HepG2 (cell line): Measurements from ENCODE around the gene CCL22. TPM values are rescaled to one million over a fixed set of nuclear protein-coding genes. Genes with fewer than 3 reads are reported as not detected.
A peak's percentile ranks its signal among the peaks of the same experiment; 100 is the strongest.

Experiments
- ATAC-seq: fragments of 200-7000 bp; cut with Tn5 transposase; 3 replicates; pipeline ENCODE4 v1.9.1; 2020; ENCODE audit warnings: mild to moderate bottlenecking, moderate library complexity
- BruUV-seq: library from RNA; stranded (reverse); fragments of 400-500 nt; replicated peaks from 2 replicates; lab custom pipeline; 2021; lab: Mats Ljungman, UMichigan
- CTCF ChIA-PET: fragments of 300-600 bp; formaldehyde crosslinking; extraction: SDS; loops from one replicate; lab custom pipeline; 2021; ENCODE audit warnings: low total read pairs, inconsistent platforms, low intra/inter-chr PET ratio; lab: Yijun Ruan, JAX
- POLR2A ChIA-PET: fragments of 350-600 bp; sonication (Branson Sonifier 250); formaldehyde crosslinking; loops from one replicate; lab custom pipeline; 2020; ENCODE audit warnings: antibody characterized with exemption, inconsistent platforms; lab: Yijun Ruan, JAX
- DNase-seq: peaks from one replicate; pipeline ENCODE4 v3.0.0-alpha.2; 2015; ENCODE audit warnings: low spot score
- FAIRE-seq: peaks from 3 replicates; lab custom pipeline; 2011; peaks lifted over from hg19 to GRCh38; lab: Jason Lieb, UNC
- H2AFZ ChIP-seq: one replicate; pipeline ENCODE4 v1.6.1; 2011; ENCODE audit warnings: low read length, inconsistent platforms
- H3K27ac ChIP-seq: fragments of 300-600 bp; 3 replicates; pipeline ENCODE4 v1.8.0; 2011; ENCODE audit warnings: mixed run types, mild to moderate bottlenecking, mixed read lengths, low read length, inconsistent platforms; ENCODE audit not compliant: insufficient read depth; ENCODE audit errors: extremely low read length
- H3K27me3 ChIP-seq, 2 experiments: fragments of 200-600 bp in 1 of 2; 2 replicates in 1 of 2; 3 replicates in 1 of 2; pipeline versions ENCODE4 v1.6.0 to v1.8.0; 2011; ENCODE audit warnings: low read length in 2 of 2, mild to moderate bottlenecking in 2 of 2, moderate library complexity in 2 of 2, inconsistent platforms in 1 of 2; ENCODE audit not compliant: insufficient read depth in 2 of 2, control insufficient read depth in 1 of 2
- H3K36me3 ChIP-seq, 2 experiments: fragments of 200-600 bp in 1 of 2; replicated peaks in 1 of 2; 2 replicates in 1 of 2; 3 replicates in 1 of 2; pipeline versions ENCODE4 v1.5.1 to v1.8.0; 2011; ENCODE audit warnings: low read length in 2 of 2, inconsistent platforms in 1 of 2; ENCODE audit not compliant: insufficient read depth in 2 of 2, control insufficient read depth in 1 of 2
- H3K4me1 ChIP-seq: 2 replicates; pipeline ENCODE4 v1.5.1; 2012; ENCODE audit warnings: low read length, inconsistent platforms; ENCODE audit not compliant: insufficient read depth
- H3K4me2 ChIP-seq: 2 replicates; pipeline ENCODE4 v1.6.0; 2011; ENCODE audit warnings: low read depth, low read length, inconsistent platforms
- H3K4me3 ChIP-seq, 3 experiments: fragments of 200-600 bp in 1 of 3; sonication (generic), shearing (Covaris generic) in 1 of 3; replicated peaks in 1 of 3; 2 replicates each; pipeline ENCODE4 v1.5.1; 2011 to 2016; ENCODE audit warnings: low read length in 3 of 3, inconsistent platforms in 2 of 3, low read depth in 2 of 3, mild to moderate bottlenecking in 2 of 3, control low read depth in 1 of 3, mixed read lengths in 1 of 3; ENCODE audit not compliant: insufficient read depth in 1 of 3
- H3K79me2 ChIP-seq: one replicate; pipeline ENCODE4 v1.6.1; 2011; ENCODE audit warnings: low read length, inconsistent platforms; ENCODE audit not compliant: insufficient read depth
- H3K9ac ChIP-seq: 2 replicates; pipeline ENCODE4 v1.6.0; 2011; ENCODE audit warnings: mild to moderate bottlenecking, low read depth, low read length, inconsistent platforms; ENCODE audit not compliant: insufficient read depth
- H3K9me3 ChIP-seq: 2 replicates; pipeline ENCODE4 v1.5.1; 2012; ENCODE audit warnings: mild to moderate bottlenecking, low read length
- H4K20me1 ChIP-seq: 2 replicates; pipeline ENCODE4 v1.6.0; 2011; ENCODE audit warnings: inconsistent platforms, mild to moderate bottlenecking, low read length, moderate library complexity; ENCODE audit not compliant: insufficient read depth
- AGO1 ChIP-seq: fragments of 200-400 bp; formaldehyde crosslinking; IDR thresholded peaks from 2 replicates; pipeline ENCODE4 v1.6.1; 2017; ENCODE audit warnings: mild to moderate bottlenecking, low read depth, low read length, moderate library complexity; ENCODE audit not compliant: poor library complexity, severe bottlenecking
- FOXA3 ChIP-seq: IDR thresholded peaks from 2 replicates; pipeline ENCODE4 v1.6.1; 2016; ENCODE audit warnings: missing genetic modification reagents, missing compliant biosample characterization
- IKZF1 ChIP-seq: fragments of 450-650 bp; IDR thresholded peaks from 2 replicates; pipeline ENCODE4 v1.7.1; 2016
- ISL2 ChIP-seq: sonication (generic); formaldehyde crosslinking; IDR thresholded peaks from 2 replicates; pipeline ENCODE4 v1.5.0; 2020; ENCODE audit warnings: missing genetic modification reagents
- SOX5 ChIP-seq: IDR thresholded peaks from 2 replicates; pipeline ENCODE4 v1.6.1; 2016; ENCODE audit warnings: borderline replicate concordance
- ZNF253 ChIP-seq: sonication (generic); formaldehyde crosslinking; IDR thresholded peaks from 2 replicates; pipeline ENCODE4 v1.8.0; 2022; ENCODE audit warnings: mild to moderate bottlenecking, missing genetic modification reagents, borderline replicate concordance
- WGBS: methylation state at CpG from one replicate; pipeline ENCODE4 v1.1.6; 2017; ENCODE audit warnings: low lambda C conversion rate; 5-methylcytosine and 5-hydroxymethylcytosine counted together
- in situ Hi-C: cut with HindIII; loops from 2 replicates; pipeline ENCODE4 v1.10.0; 2017; ENCODE audit warnings: low pct_unique_long_range_greater_than_20kb; ENCODE audit not compliant: extremely low pct_ligation_motif_present
- intact Hi-C: fragments of 100-400 bp; cut with micrococcal nuclease; formaldehyde crosslinking; loops from one replicate; pipeline ENCODE4 v1.10.0; 2022; ENCODE audit not compliant: unreplicated experiment
- polyA plus RNA-seq, 8 experiments: library from polyadenylated mRNA; depleted of rRNA in 3 of 8; stranded (reverse) in 7 of 8; unstranded in 1 of 8; fragments of >200 nt; fragmentation: Illumina TruSeq in 4 of 8; extraction: Trizol in 4 of 8; gene quantifications; 2 replicates each; pipeline versions ENCODE4 v1.2.1 to v1.2.3, GENCODE V29; 2011 to 2016; ENCODE audit warnings: low read depth in 4 of 8, missing spikeins in 1 of 8, mixed read lengths in 1 of 8; ENCODE audit not compliant: insufficient read depth in 1 of 8
- total RNA-seq, 5 experiments: library from RNA; depleted of rRNA; stranded (reverse); fragments of >200 nt; fragmentation: Illumina TruSeq; extraction: Trizol; gene quantifications; 2 replicates each; pipeline ENCODE4 v1.2.3, GENCODE V29; 2016; ENCODE audit warnings: low read depth in 1 of 5
- TF ChIP-seq, protein P1 (sequence below): sonication (generic); formaldehyde crosslinking; IDR thresholded peaks from 2 replicates; pipeline ENCODE4 v1.5.0; 2020; ENCODE audit warnings: mild to moderate bottlenecking, missing genetic modification reagents, moderate library complexity
- TF ChIP-seq, protein P2 (sequence below): sonication (generic); formaldehyde crosslinking; IDR thresholded peaks from 2 replicates; pipeline ENCODE4 v1.4.0; 2020; ENCODE audit warnings: mild to moderate bottlenecking, missing genetic modification reagents
- TF ChIP-seq, protein P3 (sequence below): sonication (generic); formaldehyde crosslinking; IDR thresholded peaks from 2 replicates; pipeline ENCODE4 v1.5.0; 2020; ENCODE audit warnings: missing genetic modification reagents
- TF ChIP-seq, protein P4 (sequence below): sonication (generic); formaldehyde crosslinking; IDR thresholded peaks from 2 replicates; pipeline ENCODE4 v1.9.0; 2022; ENCODE audit warnings: low read depth, missing genetic modification reagents
- TF ChIP-seq, protein P5 (sequence below): sonication (generic); formaldehyde crosslinking; IDR thresholded peaks from 2 replicates; pipeline ENCODE4 v1.4.0; 2020; ENCODE audit warnings: missing genetic modification reagents
- TF ChIP-seq, protein P6 (sequence below): sonication (generic); formaldehyde crosslinking; IDR thresholded peaks from 2 replicates; pipeline ENCODE4 v1.4.0; 2020; ENCODE audit warnings: missing genetic modification reagents, borderline replicate concordance

Gene CCL22
- total and polyA plus RNA-seq, 2 of the 13 experiments (the other 11 are each of a cell fraction or from before 2014, with no cell fraction given): not detected

DNA sequence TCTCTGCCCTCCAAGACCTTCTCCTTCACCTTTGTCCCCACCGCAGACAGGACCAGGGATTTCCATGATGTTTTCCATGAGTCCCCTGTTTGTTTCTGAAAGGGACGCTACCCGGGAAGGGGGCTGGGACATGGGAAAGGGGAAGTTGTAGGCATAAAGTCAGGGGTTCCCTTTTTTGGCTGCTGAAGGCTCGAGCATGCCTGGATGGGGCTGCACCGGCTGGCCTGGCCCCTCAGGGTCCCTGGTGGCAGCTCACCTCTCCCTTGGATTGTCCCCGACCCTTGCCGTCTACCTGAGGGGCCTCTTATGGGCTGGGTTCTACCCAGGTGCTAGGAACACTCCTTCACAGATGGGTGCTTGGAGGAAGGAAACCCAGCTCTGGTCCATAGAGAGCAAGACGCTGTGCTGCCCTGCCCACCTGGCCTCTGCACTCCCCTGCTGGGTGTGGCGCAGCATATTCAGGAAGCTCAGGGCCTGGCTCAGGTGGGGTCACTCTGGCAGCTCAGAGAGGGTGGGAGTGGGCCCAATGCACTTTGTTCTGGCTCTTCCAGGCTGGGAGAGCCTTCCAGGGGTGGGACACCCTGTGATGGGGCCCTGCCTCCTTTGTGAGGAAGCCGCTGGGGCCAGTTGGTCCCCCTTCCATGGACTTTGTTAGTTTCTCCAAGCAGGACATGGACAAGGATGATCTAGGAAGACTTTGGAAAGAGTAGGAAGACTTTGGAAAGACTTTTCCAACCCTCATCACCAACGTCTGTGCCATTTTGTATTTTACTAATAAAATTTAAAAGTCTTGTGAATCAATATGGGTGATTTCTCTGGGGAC, 25.9 kb downstream of the CCL22 start:
- Histone ChIP-seq H3K4me1 (peaks cover 56% of the 10 kb centered on the region), H3K9ac (no peak overlapping the region; the same call in 1 of the 2 replicates), H4K20me1 (no peaks in the 10 kb centered on the region), H3K79me2 (no peaks in the 10 kb centered on the region), H3K9me3 (no peaks in the 10 kb centered on the region), H3K36me3 (peaks cover 29 to 39% of the 10 kb centered on the region in 2 experiments), H3K27ac (no peak overlapping the region), H2AFZ (no peak overlapping the region), H3K4me3 (peak overlapping the region in 1 of 3 experiments; percentile 30; a peak in 1 of 6 replicates), H3K4me2 (peak overlapping the region; percentile 43), H3K27me3 (no peaks in the 10 kb centered on the region)
- in situ Hi-C loops (no loop called here), intact Hi-C loops (no loop called here)
- FAIRE-seq: no peak
- ATAC-seq: peak; percentile 46
- BruUV-seq: no TSS peak
- no peak for DNase-seq
- POLR2A ChIA-PET: interaction anchor here (0.6 to 3.8 kb wide), 4 partner anchors 12 to 84 kb away, joined by 3 to 34 read pairs (median 11); partner anchors contain the start of gene CX3CL1
- WGBS: 7% methylated on average over 5 of the region's 11 CpGs
- CTCF ChIA-PET: no interaction called here
- TF ChIP-seq FOXA3 (CRISPR knock-in tag) (no peak), ISL2 (CRISPR knock-in tag) (no peak), IKZF1 (no peak), ZNF253 (CRISPR knock-in tag) (no peak), SOX5 (no peak), AGO1 (peak; percentile 99)
- TF ChIP-seq, protein P1, sequence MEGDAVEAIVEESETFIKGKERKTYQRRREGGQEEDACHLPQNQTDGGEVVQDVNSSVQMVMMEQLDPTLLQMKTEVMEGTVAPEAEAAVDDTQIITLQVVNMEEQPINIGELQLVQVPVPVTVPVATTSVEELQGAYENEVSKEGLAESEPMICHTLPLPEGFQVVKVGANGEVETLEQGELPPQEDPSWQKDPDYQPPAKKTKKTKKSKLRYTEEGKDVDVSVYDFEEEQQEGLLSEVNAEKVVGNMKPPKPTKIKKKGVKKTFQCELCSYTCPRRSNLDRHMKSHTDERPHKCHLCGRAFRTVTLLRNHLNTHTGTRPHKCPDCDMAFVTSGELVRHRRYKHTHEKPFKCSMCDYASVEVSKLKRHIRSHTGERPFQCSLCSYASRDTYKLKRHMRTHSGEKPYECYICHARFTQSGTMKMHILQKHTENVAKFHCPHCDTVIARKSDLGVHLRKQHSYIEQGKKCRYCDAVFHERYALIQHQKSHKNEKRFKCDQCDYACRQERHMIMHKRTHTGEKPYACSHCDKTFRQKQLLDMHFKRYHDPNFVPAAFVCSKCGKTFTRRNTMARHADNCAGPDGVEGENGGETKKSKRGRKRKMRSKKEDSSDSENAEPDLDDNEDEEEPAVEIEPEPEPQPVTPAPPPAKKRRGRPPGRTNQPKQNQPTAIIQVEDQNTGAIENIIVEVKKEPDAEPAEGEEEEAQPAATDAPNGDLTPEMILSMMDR (CRISPR knock-in tag): peak; percentile 31
- TF ChIP-seq, protein P2, sequence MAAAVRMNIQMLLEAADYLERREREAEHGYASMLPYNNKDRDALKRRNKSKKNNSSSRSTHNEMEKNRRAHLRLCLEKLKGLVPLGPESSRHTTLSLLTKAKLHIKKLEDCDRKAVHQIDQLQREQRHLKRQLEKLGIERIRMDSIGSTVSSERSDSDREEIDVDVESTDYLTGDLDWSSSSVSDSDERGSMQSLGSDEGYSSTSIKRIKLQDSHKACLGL (CRISPR knock-in tag): peak; percentile 79
- TF ChIP-seq, protein P3, sequence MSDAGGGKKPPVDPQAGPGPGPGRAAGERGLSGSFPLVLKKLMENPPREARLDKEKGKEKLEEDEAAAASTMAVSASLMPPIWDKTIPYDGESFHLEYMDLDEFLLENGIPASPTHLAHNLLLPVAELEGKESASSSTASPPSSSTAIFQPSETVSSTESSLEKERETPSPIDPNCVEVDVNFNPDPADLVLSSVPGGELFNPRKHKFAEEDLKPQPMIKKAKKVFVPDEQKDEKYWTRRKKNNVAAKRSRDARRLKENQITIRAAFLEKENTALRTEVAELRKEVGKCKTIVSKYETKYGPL (CRISPR knock-in tag): no peak
- TF ChIP-seq, protein P4, sequence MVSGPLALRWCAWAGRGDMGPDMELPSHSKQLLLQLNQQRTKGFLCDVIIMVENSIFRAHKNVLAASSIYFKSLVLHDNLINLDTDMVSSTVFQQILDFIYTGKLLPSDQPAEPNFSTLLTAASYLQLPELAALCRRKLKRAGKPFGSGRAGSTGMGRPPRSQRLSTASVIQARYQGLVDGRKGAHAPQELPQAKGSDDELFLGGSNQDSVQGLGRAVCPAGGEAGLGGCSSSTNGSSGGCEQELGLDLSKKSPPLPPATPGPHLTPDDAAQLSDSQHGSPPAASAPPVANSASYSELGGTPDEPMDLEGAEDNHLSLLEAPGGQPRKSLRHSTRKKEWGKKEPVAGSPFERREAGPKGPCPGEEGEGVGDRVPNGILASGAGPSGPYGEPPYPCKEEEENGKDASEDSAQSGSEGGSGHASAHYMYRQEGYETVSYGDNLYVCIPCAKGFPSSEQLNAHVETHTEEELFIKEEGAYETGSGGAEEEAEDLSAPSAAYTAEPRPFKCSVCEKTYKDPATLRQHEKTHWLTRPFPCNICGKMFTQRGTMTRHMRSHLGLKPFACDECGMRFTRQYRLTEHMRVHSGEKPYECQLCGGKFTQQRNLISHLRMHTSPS: no peak
- TF ChIP-seq, protein P5, sequence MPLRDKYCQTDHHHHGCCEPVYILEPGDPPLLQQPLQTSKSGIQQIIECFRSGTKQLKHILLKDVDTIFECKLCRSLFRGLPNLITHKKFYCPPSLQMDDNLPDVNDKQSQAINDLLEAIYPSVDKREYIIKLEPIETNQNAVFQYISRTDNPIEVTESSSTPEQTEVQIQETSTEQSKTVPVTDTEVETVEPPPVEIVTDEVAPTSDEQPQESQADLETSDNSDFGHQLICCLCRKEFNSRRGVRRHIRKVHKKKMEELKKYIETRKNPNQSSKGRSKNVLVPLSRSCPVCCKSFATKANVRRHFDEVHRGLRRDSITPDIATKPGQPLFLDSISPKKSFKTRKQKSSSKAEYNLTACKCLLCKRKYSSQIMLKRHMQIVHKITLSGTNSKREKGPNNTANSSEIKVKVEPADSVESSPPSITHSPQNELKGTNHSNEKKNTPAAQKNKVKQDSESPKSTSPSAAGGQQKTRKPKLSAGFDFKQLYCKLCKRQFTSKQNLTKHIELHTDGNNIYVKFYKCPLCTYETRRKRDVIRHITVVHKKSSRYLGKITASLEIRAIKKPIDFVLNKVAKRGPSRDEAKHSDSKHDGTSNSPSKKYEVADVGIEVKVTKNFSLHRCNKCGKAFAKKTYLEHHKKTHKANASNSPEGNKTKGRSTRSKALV (CRISPR knock-in tag): no peak
- TF ChIP-seq, protein P6, sequence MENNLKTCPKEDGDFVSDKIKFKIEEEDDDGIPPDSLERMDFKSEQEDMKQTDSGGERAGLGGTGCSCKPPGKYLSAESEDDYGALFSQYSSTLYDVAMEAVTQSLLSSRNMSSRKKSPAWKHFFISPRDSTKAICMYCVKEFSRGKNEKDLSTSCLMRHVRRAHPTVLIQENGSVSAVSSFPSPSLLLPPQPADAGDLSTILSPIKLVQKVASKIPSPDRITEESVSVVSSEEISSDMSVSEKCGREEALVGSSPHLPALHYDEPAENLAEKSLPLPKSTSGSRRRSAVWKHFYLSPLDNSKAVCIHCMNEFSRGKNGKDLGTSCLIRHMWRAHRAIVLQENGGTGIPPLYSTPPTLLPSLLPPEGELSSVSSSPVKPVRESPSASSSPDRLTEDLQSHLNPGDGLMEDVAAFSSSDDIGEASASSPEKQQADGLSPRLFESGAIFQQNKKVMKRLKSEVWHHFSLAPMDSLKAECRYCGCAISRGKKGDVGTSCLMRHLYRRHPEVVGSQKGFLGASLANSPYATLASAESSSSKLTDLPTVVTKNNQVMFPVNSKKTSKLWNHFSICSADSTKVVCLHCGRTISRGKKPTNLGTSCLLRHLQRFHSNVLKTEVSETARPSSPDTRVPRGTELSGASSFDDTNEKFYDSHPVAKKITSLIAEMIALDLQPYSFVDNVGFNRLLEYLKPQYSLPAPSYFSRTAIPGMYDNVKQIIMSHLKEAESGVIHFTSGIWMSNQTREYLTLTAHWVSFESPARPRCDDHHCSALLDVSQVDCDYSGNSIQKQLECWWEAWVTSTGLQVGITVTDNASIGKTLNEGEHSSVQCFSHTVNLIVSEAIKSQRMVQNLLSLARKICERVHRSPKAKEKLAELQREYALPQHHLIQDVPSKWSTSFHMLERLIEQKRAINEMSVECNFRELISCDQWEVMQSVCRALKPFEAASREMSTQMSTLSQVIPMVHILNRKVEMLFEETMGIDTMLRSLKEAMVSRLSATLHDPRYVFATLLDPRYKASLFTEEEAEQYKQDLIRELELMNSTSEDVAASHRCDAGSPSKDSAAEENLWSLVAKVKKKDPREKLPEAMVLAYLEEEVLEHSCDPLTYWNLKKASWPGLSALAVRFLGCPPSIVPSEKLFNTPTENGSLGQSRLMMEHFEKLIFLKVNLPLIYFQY (CRISPR knock-in tag): no peak
